Measurements from ENCODE around the gene RPL41. TPM values are rescaled to one million over a fixed set of nuclear protein-coding genes. Genes with fewer than 3 reads are reported as not detected.
A peak's percentile ranks its signal among the peaks of the same experiment; 100 is the strongest.

The RPL41 gene
- total RNA-seq, 2 experiments from 2014 or later = 3,981 to 4,002 TPM

- Mint-ChIP-seq H3K27ac (peak overlapping the region; percentile 94), H3K36me3 (ENCODE audit: low read depth) (peaks cover 61% of the 10 kb centered on the region)
- POLR2A ChIA-PET = interaction anchor here (1.1 to 11.6 kb wide), 10 partner anchors 8 to 91 kb away, joined by 4 to 178 read pairs (median 42); partner anchors contain the start of genes MYL6, MYL6B, PA2G4 and RNF41
Measured at GRCh38 chr12:56129942-56130495, 13.6 kb downstream of the RPL41 start.

GRCh38 chr12:56130876-56131275 is 14.4 kb downstream of the RPL41 start:
- H3K27me3 Mint-ChIP-seq = no peaks in the 10 kb centered on the region
- peak overlapping the region; percentile 94 for H3K27ac Mint-ChIP-seq
- POLR2A ChIA-PET = interaction anchor here (1.3 to 11.6 kb wide), 6 partner anchors 8 to 31 kb away, joined by 4 to 178 read pairs (median 48); partner anchors contain the start of genes MYL6, MYL6B, RPL41 and ZC3H10
- H3K36me3 Mint-ChIP-seq (ENCODE audit: low read depth) = peaks cover 68% of the 10 kb centered on the region
- peak overlapping the region; percentile 97 for H3K4me3 Mint-ChIP-seq
- peaks cover 69% of the 10 kb centered on the region for H3K4me1 Mint-ChIP-seq
- H3K9me3 Mint-ChIP-seq = peaks cover 5% of the 10 kb centered on the region
- CTCF ChIA-PET = interaction anchor here (15.1 kb wide), 1 partner anchor 58 kb away, joined by 271 read pairs; the partner anchor contains the start of gene SMARCC2
- no peak for DNase-seq

More at GRCh38 chr12:56129942-56130495, 13.6 kb downstream of the RPL41 start:
- CTCF ChIA-PET = interaction anchor here (0.6 to 15.1 kb wide), 7 partner anchors 10 to 64 kb away, joined by 3 to 271 read pairs (median 4); partner anchors contain the start of genes MYL6 and SMARCC2
- Mint-ChIP-seq H3K9me3 (peaks cover 5% of the 10 kb centered on the region), H3K27me3 (no peaks in the 10 kb centered on the region), H3K4me1 (peaks cover 72% of the 10 kb centered on the region), H3K4me3 (peak overlapping the region; percentile 97)
- DNase-seq = no peak

GRCh38 chr12:56134897-56135296 is 18.5 kb downstream of the RPL41 start:
- Mint-ChIP-seq H3K27ac (no peak overlapping the region), H3K9me3 (peaks cover 5% of the 10 kb centered on the region), H3K36me3 (ENCODE audit: low read depth) (peaks cover 92% of the 10 kb centered on the region), H3K27me3 (no peaks in the 10 kb centered on the region), H3K4me3 (no peak overlapping the region), H3K4me1 (peaks cover 76% of the 10 kb centered on the region)
- ChIA-PET CTCF (no interaction called here), POLR2A (interaction anchor here (2.2 to 11.6 kb wide), 2 partner anchors 10 to 27 kb away, joined by 7 to 178 read pairs; partner anchors contain the start of gene MYL6)
- no peak for DNase-seq

GRCh38 chr12:56137853-56138571 is 21.6 kb downstream of the RPL41 start:
- DNase-seq = no peak
- Mint-ChIP-seq H3K27ac (peak overlapping the region; percentile 78), H3K4me3 (no peak overlapping the region), H3K27me3 (no peaks in the 10 kb centered on the region), H3K36me3 (ENCODE audit: low read depth) (peaks cover 85% of the 10 kb centered on the region), H3K9me3 (no peaks in the 10 kb centered on the region), H3K4me1 (peaks cover 73% of the 10 kb centered on the region)
- POLR2A ChIA-PET = interaction anchor here (1.0 to 4.8 kb wide), 7 partner anchors 7 to 50 kb away, joined by 4 to 41 read pairs (median 11); partner anchors contain the start of genes ESYT1, MYL6, MYL6B and SMARCC2
- CTCF ChIA-PET = interaction anchor here (0.6 to 1.3 kb wide), 4 partner anchors 13 to 98 kb away, joined by 3 read pairs; partner anchors contain the start of genes MYL6B and RNF41

GRCh38 chr12:56141946-56142784 is 25.7 kb downstream of the RPL41 start:
- no peak overlapping the region for H3K4me3 Mint-ChIP-seq
- H3K27me3 Mint-ChIP-seq = no peaks in the 10 kb centered on the region
- peak overlapping the region; percentile 49 for H3K27ac Mint-ChIP-seq

GRCh38 chr12:56143217-56143616 is 26.8 kb downstream of the RPL41 start:
- H3K9me3 Mint-ChIP-seq = no peaks in the 10 kb centered on the region

More at GRCh38 chr12:56141946-56142784, 25.7 kb downstream of the RPL41 start:
- POLR2A ChIA-PET = interaction anchor here (0.9 to 3.2 kb wide), 4 partner anchors 10 to 27 kb away, joined by 4 to 18 read pairs (median 18); partner anchors contain the start of genes MYL6 and MYL6B
- Mint-ChIP-seq H3K4me1 (peaks cover 63% of the 10 kb centered on the region), H3K36me3 (ENCODE audit: low read depth) (peaks cover 75% of the 10 kb centered on the region), H3K9me3 (no peaks in the 10 kb centered on the region)
- no peak for DNase-seq
- CTCF ChIA-PET = interaction anchor here (1.0 to 4.3 kb wide), 5 partner anchors 10 to 48 kb away, joined by 3 to 14 read pairs (median 5); partner anchors contain the start of genes ESYT1, MYL6B and SMARCC2

GRCh38 chr12:56143870-56144269 is 27.4 kb downstream of the RPL41 start:
- no peak overlapping the region for H3K4me3 Mint-ChIP-seq
- H3K27ac Mint-ChIP-seq = peak overlapping the region; percentile 70
- H3K4me1 Mint-ChIP-seq = peaks cover 47% of the 10 kb centered on the region
- H3K27me3 Mint-ChIP-seq = no peaks in the 10 kb centered on the region
- H3K36me3 Mint-ChIP-seq (ENCODE audit: low read depth) = peaks cover 58% of the 10 kb centered on the region
- ChIA-PET POLR2A (interaction anchor here (0.9 to 3.1 kb wide), 6 partner anchors 8 to 78 kb away, joined by 3 to 18 read pairs (median 6); partner anchors contain the start of genes MYL6, MYL6B, RNF41 and ZC3H10), CTCF (interaction anchor here (1.5 to 4.3 kb wide), 2 partner anchors 8 to 97 kb away, joined by 4 to 14 read pairs; partner anchors contain the start of gene MYL6B)
- DNase-seq = no peak
- H3K9me3 Mint-ChIP-seq = no peaks in the 10 kb centered on the region

More at GRCh38 chr12:56143217-56143616, 26.8 kb downstream of the RPL41 start:
- DNase-seq = no peak
- Mint-ChIP-seq H3K4me1 (peaks cover 53% of the 10 kb centered on the region), H3K27me3 (no peaks in the 10 kb centered on the region), H3K27ac (peak overlapping the region; percentile 70), H3K4me3 (no peak overlapping the region), H3K36me3 (ENCODE audit: low read depth) (peaks cover 65% of the 10 kb centered on the region)
- CTCF ChIA-PET = interaction anchor here (1.0 to 4.3 kb wide), 3 partner anchors 9 to 46 kb away, joined by 3 to 14 read pairs (median 5); partner anchors contain the start of genes ESYT1, MYL6B and SMARCC2
- POLR2A ChIA-PET = interaction anchor here (0.8 to 3.2 kb wide), 5 partner anchors 9 to 29 kb away, joined by 3 to 18 read pairs (median 18); partner anchors contain the start of genes MYL6, MYL6B and ZC3H10

- H3K4me3 Mint-ChIP-seq = no peak overlapping the region
- ChIA-PET CTCF (interaction anchor here (1.5 kb wide), 1 partner anchor 98 kb away, joined by 4 read pairs; no protein-coding TSS in a partner anchor), POLR2A (interaction anchor here (0.9 to 1.4 kb wide), 3 partner anchors 9 to 77 kb away, joined by 5 to 7 read pairs (median 6); partner anchors contain the start of gene RNF41)
- H3K9me3 Mint-ChIP-seq = no peaks in the 10 kb centered on the region
- DNase-seq = no peak
- H3K36me3 Mint-ChIP-seq (ENCODE audit: low read depth) = peaks cover 46% of the 10 kb centered on the region
- peaks cover 41% of the 10 kb centered on the region for H3K4me1 Mint-ChIP-seq
- no peak overlapping the region for H3K27ac Mint-ChIP-seq
- no peaks in the 10 kb centered on the region for H3K27me3 Mint-ChIP-seq
Measured at GRCh38 chr12:56145217-56145616, 28.8 kb downstream of the RPL41 start.

- H3K4me3 Mint-ChIP-seq = no peak overlapping the region
- H3K36me3 Mint-ChIP-seq (ENCODE audit: low read depth) = peaks cover 43% of the 10 kb centered on the region
- POLR2A ChIA-PET = interaction anchor here (0.7 to 5.5 kb wide), 3 partner anchors 8 to 18 kb away, joined by 3 to 66 read pairs (median 4); partner anchors contain the start of genes ESYT1 and MYL6
- peak overlapping the region; percentile 7 for H3K27ac Mint-ChIP-seq
- no peaks in the 10 kb centered on the region for H3K9me3 Mint-ChIP-seq
- H3K4me1 Mint-ChIP-seq = peaks cover 45% of the 10 kb centered on the region
- DNase-seq = no peak
- H3K27me3 Mint-ChIP-seq = no peaks in the 10 kb centered on the region
- CTCF ChIA-PET = no interaction called here
Measured at GRCh38 chr12:56146492-56147460, 30.3 kb downstream of the RPL41 start.

- Mint-ChIP-seq H3K27ac (peak overlapping the region; percentile 100), H3K4me1 (peaks cover 51% of the 10 kb centered on the region)
- CTCF ChIA-PET = interaction anchor here (1.1 to 2.0 kb wide), 5 partner anchors 11 to 39 kb away, joined by 4 to 18 read pairs (median 6); partner anchors contain the start of genes ESYT1 and SMARCC2
Measured at GRCh38 chr12:56150563-56150962, 34.1 kb downstream of the RPL41 start.

More at GRCh38 chr12:56150563-56150962, 34.1 kb downstream of the RPL41 start:
- no peaks in the 10 kb centered on the region for H3K9me3 Mint-ChIP-seq
- DNase-seq = no peak
- H3K36me3 Mint-ChIP-seq (ENCODE audit: low read depth) = peaks cover 20% of the 10 kb centered on the region
- no peaks in the 10 kb centered on the region for H3K27me3 Mint-ChIP-seq
- POLR2A ChIA-PET = interaction anchor here (0.7 to 5.5 kb wide), 6 partner anchors 11 to 46 kb away, joined by 3 to 66 read pairs (median 18); partner anchors contain the start of genes ESYT1, MYL6, PA2G4 and SMARCC2
- H3K4me3 Mint-ChIP-seq = peak overlapping the region; percentile 94
